Measurements from ENCODE around the gene CNBP. TPM values are rescaled to one million over a fixed set of nuclear protein-coding genes. Genes with fewer than 3 reads are reported as not detected.

The CNBP gene
- total and polyA plus RNA-seq, 2 donors (not counting 3 experiments of a cell fraction or from before 2014, with no cell fraction given): 196 to 205 TPM

GRCh38 chr3:129204473-129204872 lies 20.8 kb upstream of the CNBP start:
- dilution Hi-C loops (cut with MboI; ENCODE audit: extremely low pct_ligation_motif_present, low sequenced_read_pairs): no loop called here
- no peaks in the 10 kb centered on the region for H3K79me2 ChIP-seq (ENCODE audit: control insufficient read depth, insufficient read depth, low read length)
- H3K4me3 ChIP-seq (replicated peaks in 1 of 3; ENCODE audit: insufficient read depth in 1 of 3, low read depth in 1 of 3, low read length in 3 of 3): no peak overlapping the region
- H2AFZ ChIP-seq (ENCODE audit: low read depth, low read length): no peak overlapping the region
- TF ChIP-seq CTCF (IDR thresholded peaks at IDR 0.05; ENCODE audit: extremely low read depth in 1 of 2, insufficient read depth in 1 of 2, low read depth in 1 of 2, low read length in 2 of 2) (no peak), MAX (IDR thresholded peaks at IDR 0.05; ENCODE audit: insufficient read depth, insufficient read length) (no peak), JUN (IDR thresholded peaks at IDR 0.05; ENCODE audit: borderline replicate concordance, insufficient read depth, insufficient read length, low read depth) (no peak), POLR2A (IDR thresholded peaks at IDR 0.05; ENCODE audit: low read depth, low read length) (no peak), POLR2AphosphoS5 (IDR thresholded peaks at IDR 0.05; ENCODE audit: insufficient read depth, low read depth, low read length) (no peak), EZH2 (IDR thresholded peaks at IDR 0.05; ENCODE audit: borderline replicate concordance, low read depth, low read length, severe bottlenecking) (no peak), MYC (IDR thresholded peaks at IDR 0.05; ENCODE audit: low read depth, low read length) (no peak), GATA2 (IDR thresholded peaks at IDR 0.05; ENCODE audit: insufficient read depth, insufficient read length, low read depth, low read length) (no peak), FOS (IDR thresholded peaks at IDR 0.05; ENCODE audit: borderline replicate concordance, insufficient read depth, low read length) (no peak)
- no peaks in the 10 kb centered on the region for H3K36me3 ChIP-seq (ENCODE audit: control insufficient read depth in 2 of 2, extremely low read depth in 1 of 2, insufficient read depth in 2 of 2, low read length in 2 of 2)
- FAIRE-seq: no peak
- CTCF ChIA-PET: interaction anchor here (1.2 to 1.5 kb wide), 2 partner anchors 9 to 13 kb away, joined by 3 read pairs; no protein-coding TSS in a partner anchor
- H3K4me2 ChIP-seq (ENCODE audit: insufficient read depth, low read length): no peak overlapping the region
- H3K4me1 ChIP-seq (ENCODE audit: control insufficient read depth, extremely low read depth, insufficient read depth, low read length): no peaks in the 10 kb centered on the region
- no TSS peak for BruUV-seq (replicated peaks)
- intact Hi-C loops (cut with micrococcal nuclease): no loop called here
- H4K20me1 ChIP-seq (replicated peaks; ENCODE audit: control insufficient read depth, extremely low read depth, insufficient read depth, low read length): no peaks in the 10 kb centered on the region
- H3K9me1 ChIP-seq (replicated peaks; ENCODE audit: control insufficient read depth, extremely low read depth, insufficient read depth, low read length): no peaks in the 10 kb centered on the region
- no peak overlapping the region for H3K27ac ChIP-seq (ENCODE audit: insufficient read depth, low read depth, low read length)
- DNase-seq (ENCODE audit: low read depth, low spot score): no peak
- no peak overlapping the region for H3K9ac ChIP-seq (replicated peaks; ENCODE audit: extremely low read depth, insufficient read depth, low read length)
- no peaks in the 10 kb centered on the region for H3K9me3 ChIP-seq (replicated peaks; ENCODE audit: control insufficient read depth, insufficient read depth, low read length)
- POLR2A ChIA-PET: no interaction called here
- H3K27me3 ChIP-seq (ENCODE audit: control insufficient read depth in 2 of 2, insufficient read depth in 2 of 2, low read length in 2 of 2): no peaks in the 10 kb centered on the region

Measured in endothelial cell of umbilical vein (primary cell).